Esophagus squamous epithelium (tissue), 4 donors: Measurements from ENCODE around the gene HOXD4.

Experiments
- CTCF ChIP-seq, 6 experiments: fragments of 450-650 bp in 4 of 6; fragments of 200-600 bp in 2 of 6; sonication (generic) in 2 of 6; IDR thresholded peaks; one replicate each; pipeline ENCODE4 v1.5.1; 2016 to 2019; ENCODE audit warnings: antibody characterized with exemption in 6 of 6, mild to moderate bottlenecking in 4 of 6, moderate library complexity in 4 of 6
- POLR2A ChIP-seq, 4 donors: fragments of 450-650 bp; IDR thresholded peaks; one replicate each; pipeline ENCODE4 v1.6.1; 2017; ENCODE audit warnings: antibody characterized with exemption in 4 of 4, mild to moderate bottlenecking in 4 of 4, moderate library complexity in 3 of 4

GRCh38 chr2:176159663-176160250 lies 8.4 kb downstream of the HOXD4 start:
- TF ChIP-seq POLR2A (IDR thresholded peaks at IDR 0.05) (no peak), CTCF (IDR thresholded peaks at IDR 0.05) (no peak)
